ENCODE results near the gene TMEM269.

DNA sequence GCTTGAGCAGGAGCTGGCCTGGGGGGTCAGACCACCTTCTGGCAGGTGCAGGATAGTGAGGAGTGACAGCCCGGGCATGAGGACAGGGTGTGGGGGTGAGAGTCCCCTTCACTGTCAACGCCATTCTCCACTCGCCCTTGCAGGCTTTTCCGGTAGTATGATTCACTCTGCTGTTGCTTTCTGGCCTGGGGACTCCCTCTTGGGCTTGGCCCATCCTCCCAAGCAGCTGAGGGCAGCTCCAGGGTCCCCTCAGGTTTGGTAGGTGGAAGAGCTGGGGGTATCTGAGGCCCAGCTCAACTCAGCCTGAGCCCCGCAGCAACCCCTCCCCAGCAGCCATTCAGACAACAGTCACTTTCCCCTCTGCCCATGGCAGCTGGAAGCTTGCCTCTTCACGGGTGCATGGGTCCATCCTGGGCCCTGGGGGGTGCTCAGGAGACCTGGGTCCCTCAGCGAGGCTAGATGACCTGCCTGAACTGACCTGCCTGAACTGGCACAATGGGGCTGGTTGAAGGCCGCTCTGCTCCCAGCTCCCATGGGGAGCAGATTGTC lies 46.0 kb upstream of the TMEM269 start:
- TF ChIP-seq, protein P1, sequence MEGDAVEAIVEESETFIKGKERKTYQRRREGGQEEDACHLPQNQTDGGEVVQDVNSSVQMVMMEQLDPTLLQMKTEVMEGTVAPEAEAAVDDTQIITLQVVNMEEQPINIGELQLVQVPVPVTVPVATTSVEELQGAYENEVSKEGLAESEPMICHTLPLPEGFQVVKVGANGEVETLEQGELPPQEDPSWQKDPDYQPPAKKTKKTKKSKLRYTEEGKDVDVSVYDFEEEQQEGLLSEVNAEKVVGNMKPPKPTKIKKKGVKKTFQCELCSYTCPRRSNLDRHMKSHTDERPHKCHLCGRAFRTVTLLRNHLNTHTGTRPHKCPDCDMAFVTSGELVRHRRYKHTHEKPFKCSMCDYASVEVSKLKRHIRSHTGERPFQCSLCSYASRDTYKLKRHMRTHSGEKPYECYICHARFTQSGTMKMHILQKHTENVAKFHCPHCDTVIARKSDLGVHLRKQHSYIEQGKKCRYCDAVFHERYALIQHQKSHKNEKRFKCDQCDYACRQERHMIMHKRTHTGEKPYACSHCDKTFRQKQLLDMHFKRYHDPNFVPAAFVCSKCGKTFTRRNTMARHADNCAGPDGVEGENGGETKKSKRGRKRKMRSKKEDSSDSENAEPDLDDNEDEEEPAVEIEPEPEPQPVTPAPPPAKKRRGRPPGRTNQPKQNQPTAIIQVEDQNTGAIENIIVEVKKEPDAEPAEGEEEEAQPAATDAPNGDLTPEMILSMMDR (conservative IDR thresholded peaks at IDR 0.05) = no peak
- TF ChIP-seq EZH2 (IDR thresholded peaks at IDR 0.05; ENCODE audit: low read depth) = no peak
